22Rv1 (cell line): ENCODE measurements around the gene IMPA2.

Experiments
- ZFX ChIP-seq: fragments of 450-650 bp; IDR thresholded peaks from 2 replicates; pipeline ENCODE4 v1.6.1; 2017; ENCODE audit warnings: antibody characterized with exemption, borderline replicate concordance
- TF ChIP-seq, protein P1 (sequence below): fragments of 450-650 bp; IDR thresholded peaks from 2 replicates; pipeline ENCODE4 v1.5.1; 2017; ENCODE audit warnings: mild to moderate bottlenecking

DNA sequence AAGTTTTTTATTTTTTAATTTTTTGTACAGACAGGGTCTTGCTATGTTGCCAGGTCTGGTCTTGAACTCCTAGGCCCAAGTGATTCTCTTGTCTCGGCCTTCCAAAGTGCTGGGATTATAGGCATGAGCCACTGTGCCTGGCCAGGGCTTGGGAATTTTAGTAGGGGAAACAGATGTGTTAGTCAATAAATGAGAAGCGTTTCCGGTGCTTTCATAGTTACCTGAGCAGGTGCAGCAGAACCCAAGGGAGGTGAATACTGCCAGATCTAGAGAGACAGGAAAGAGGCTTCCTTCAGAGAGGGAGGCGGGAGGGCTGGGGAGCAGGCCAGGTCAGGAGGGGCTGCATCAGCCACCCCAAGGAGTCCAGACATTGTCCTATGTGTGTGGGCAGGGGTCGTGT, 30.5 kb upstream of the IMPA2 start:
- TF ChIP-seq, protein P1, sequence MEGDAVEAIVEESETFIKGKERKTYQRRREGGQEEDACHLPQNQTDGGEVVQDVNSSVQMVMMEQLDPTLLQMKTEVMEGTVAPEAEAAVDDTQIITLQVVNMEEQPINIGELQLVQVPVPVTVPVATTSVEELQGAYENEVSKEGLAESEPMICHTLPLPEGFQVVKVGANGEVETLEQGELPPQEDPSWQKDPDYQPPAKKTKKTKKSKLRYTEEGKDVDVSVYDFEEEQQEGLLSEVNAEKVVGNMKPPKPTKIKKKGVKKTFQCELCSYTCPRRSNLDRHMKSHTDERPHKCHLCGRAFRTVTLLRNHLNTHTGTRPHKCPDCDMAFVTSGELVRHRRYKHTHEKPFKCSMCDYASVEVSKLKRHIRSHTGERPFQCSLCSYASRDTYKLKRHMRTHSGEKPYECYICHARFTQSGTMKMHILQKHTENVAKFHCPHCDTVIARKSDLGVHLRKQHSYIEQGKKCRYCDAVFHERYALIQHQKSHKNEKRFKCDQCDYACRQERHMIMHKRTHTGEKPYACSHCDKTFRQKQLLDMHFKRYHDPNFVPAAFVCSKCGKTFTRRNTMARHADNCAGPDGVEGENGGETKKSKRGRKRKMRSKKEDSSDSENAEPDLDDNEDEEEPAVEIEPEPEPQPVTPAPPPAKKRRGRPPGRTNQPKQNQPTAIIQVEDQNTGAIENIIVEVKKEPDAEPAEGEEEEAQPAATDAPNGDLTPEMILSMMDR: no peak
- TF ChIP-seq ZFX: no peak
